ENCODE measurements around the gene GLI3.

Gene GLI3

GRCh38 chr7:42096681-42097561 is 140.1 kb downstream of the GLI3 start:
- TF ChIP-seq CTCF (IDR thresholded peaks at IDR 0.05; ENCODE audit: borderline replicate concordance, insufficient read depth, low read depth, low read length), result no peak

GRCh38 chr7:42096268-42096667 is 140.7 kb downstream of the GLI3 start:
- no peak overlapping the region for H3K4me3 ChIP-seq (ENCODE audit: low read depth, low read length)
- no peak for TF ChIP-seq CTCF (IDR thresholded peaks at IDR 0.05; ENCODE audit: borderline replicate concordance, insufficient read depth, low read depth, low read length)

More at GRCh38 chr7:42096681-42097561, 140.1 kb downstream of the GLI3 start:
- H3K4me3 ChIP-seq (ENCODE audit: low read depth, low read length), result no peak overlapping the region

GRCh38 chr7:42095791-42096190 is 141.2 kb downstream of the GLI3 start:
- TF ChIP-seq CTCF (IDR thresholded peaks at IDR 0.05; ENCODE audit: borderline replicate concordance, insufficient read depth, low read depth, low read length), result no peak
- H3K4me3 ChIP-seq (ENCODE audit: low read depth, low read length), result no peak overlapping the region

GRCh38 chr7:42093349-42093905 is 143.6 kb downstream of the GLI3 start:
- TF ChIP-seq CTCF (IDR thresholded peaks at IDR 0.05; ENCODE audit: borderline replicate concordance, insufficient read depth, low read depth, low read length), result no peak
- H3K4me3 ChIP-seq (ENCODE audit: low read depth, low read length), result no peak overlapping the region

GRCh38 chr7:42091461-42092291 is 145.3 kb downstream of the GLI3 start:
- H3K4me3 ChIP-seq (ENCODE audit: low read depth, low read length), result no peak overlapping the region
- TF ChIP-seq CTCF (IDR thresholded peaks at IDR 0.05; ENCODE audit: borderline replicate concordance, insufficient read depth, low read depth, low read length), result no peak

GRCh38 chr7:42090806-42091205 is 146.2 kb downstream of the GLI3 start:
- TF ChIP-seq CTCF (IDR thresholded peaks at IDR 0.05; ENCODE audit: borderline replicate concordance, insufficient read depth, low read depth, low read length), result no peak
- H3K4me3 ChIP-seq (ENCODE audit: low read depth, low read length), result no peak overlapping the region
